ENCODE measurements around the gene DIDO1. TPM values are rescaled to one million over a fixed set of nuclear protein-coding genes. Genes with fewer than 3 reads are reported as not detected.

Gene DIDO1
- total RNA-seq (10 to 100 TPM; 38.1 to 45.7 TPM), polyA plus RNA-seq (ENCODE audit: insufficient read length in 6 of 6) (10 to 100 TPM; 57.5 to 65.9 (median 59.6) TPM)
- long read RNA-seq, donor 1, full-length matches to known transcripts: 5 of 5 reads
- long read RNA-seq, donor 1, partial matches to known transcripts: 0 of 5 reads
- long read RNA-seq, donor 1, other reads (novel, unspliced or antisense): 0 of 5 reads
- long read RNA-seq, donor 2, transcript DIDO1-202 (6 exons, 2,707 nt): major isoform, 7 of 131 reads
- long read RNA-seq, donor 2, partial matches to known transcripts: 66 of 131 reads
- long read RNA-seq, donor 2, other reads (novel, unspliced or antisense): 55 of 131 reads
- long read RNA-seq, donor 3, transcript DIDO1-204 (6 exons, 2,704 nt): major isoform, 5 of 12 reads
- long read RNA-seq, donor 3, transcript DIDO1-202 (6 exons, 2,707 nt): major isoform, 5 of 12 reads
- long read RNA-seq, donor 3, partial matches to known transcripts: 0 of 12 reads
- long read RNA-seq, donor 3, other reads (novel, unspliced or antisense): 0 of 12 reads
- long read RNA-seq, donor 4, partial matches to known transcripts: 3 of 8 reads
- long read RNA-seq, donor 4, other reads (novel, unspliced or antisense): 3 of 8 reads
- long read RNA-seq, donor 5, full-length matches to known transcripts: 6 of 45 reads
- long read RNA-seq, donor 5, partial matches to known transcripts: 11 of 45 reads
- long read RNA-seq, donor 5, other reads (novel, unspliced or antisense): 28 of 45 reads
- long read RNA-seq, donor 6, full-length matches to known transcripts: 7 of 7 reads
- long read RNA-seq, donor 6, partial matches to known transcripts: 0 of 7 reads
- long read RNA-seq, donor 6, other reads (novel, unspliced or antisense): 0 of 7 reads
- long read RNA-seq, donor 7, partial matches to known transcripts: 0 of 4 reads
- long read RNA-seq, donor 7, other reads (novel, unspliced or antisense): 0 of 4 reads
- long read RNA-seq, donor 8, partial matches to known transcripts: 0 of 43 reads
- long read RNA-seq, donor 8, other reads (novel, unspliced or antisense): 39 of 43 reads
- long read RNA-seq, donor 9: 0 reads
- long read RNA-seq, donor 10, partial matches to known transcripts: 4 of 10 reads
- long read RNA-seq, donor 10, other reads (novel, unspliced or antisense): 2 of 10 reads
- long read RNA-seq, donor 11, partial matches to known transcripts: 0 of 6 reads
- long read RNA-seq, donor 11, other reads (novel, unspliced or antisense): 0 of 6 reads
- long read RNA-seq, donor 12, full-length matches to known transcripts: 10 of 72 reads
- long read RNA-seq, donor 12, partial matches to known transcripts: 40 of 72 reads
- long read RNA-seq, donor 12, other reads (novel, unspliced or antisense): 22 of 72 reads

DNA sequence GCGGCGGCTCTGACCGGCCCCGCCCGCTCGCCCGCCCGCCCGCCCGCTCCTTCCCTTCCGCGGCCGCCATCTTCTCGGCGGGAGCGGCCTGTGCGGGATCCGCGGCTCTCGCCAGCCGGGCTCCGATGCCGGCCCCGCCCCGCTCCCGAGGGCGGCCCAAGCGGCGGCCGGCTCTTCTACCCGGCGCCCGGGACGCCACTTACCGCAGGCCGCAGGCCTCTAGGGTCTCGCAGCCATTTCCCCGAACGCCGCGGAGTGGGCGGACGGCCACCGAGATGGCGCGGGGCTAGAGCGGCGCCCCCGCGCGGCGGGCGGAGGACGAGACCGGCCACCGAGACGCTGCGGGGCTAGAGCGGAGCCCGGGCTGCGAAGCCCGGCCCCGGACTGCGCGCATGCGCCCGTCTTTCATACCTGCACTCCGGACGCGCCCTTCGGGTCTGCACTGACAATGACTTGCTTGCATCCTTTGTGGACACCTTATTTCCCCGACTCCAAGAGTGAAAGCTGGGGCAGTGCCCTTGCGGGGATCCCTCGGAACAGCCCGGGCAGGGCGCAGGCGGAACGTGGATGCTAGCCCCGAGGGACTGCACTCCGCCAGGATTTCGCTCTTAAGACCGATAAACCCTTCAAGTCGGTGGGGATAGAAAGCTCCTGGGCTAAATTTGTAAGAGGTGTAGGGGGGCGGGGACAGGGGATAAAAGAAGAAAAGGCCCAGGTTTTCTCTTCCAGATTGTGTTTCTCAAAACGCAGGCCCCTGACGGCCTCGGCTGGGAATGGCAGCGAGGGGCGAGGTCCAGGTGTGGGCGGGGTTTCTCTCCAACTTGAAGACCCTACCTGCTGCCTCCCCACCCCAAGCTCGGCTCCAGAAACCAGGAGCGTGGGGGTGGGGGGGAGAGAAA, at the start of gene DIDO1:
Gene DIDO1 (minus strand): TSS at position 277 of the 899 bp plus-strand sequence.
- intact Hi-C loops (cut with DNase I): no loop called here
- peaks cover 41 to 74% of the 10 kb centered on the region in 2 donors for H3K4me1 ChIP-seq
- DNase-seq (peak; percentile 83 to 99 (median 92)), ATAC-seq (peak; percentile 88)
- no peaks in the 10 kb centered on the region for H3K27me3 ChIP-seq
- TF ChIP-seq, protein P1, sequence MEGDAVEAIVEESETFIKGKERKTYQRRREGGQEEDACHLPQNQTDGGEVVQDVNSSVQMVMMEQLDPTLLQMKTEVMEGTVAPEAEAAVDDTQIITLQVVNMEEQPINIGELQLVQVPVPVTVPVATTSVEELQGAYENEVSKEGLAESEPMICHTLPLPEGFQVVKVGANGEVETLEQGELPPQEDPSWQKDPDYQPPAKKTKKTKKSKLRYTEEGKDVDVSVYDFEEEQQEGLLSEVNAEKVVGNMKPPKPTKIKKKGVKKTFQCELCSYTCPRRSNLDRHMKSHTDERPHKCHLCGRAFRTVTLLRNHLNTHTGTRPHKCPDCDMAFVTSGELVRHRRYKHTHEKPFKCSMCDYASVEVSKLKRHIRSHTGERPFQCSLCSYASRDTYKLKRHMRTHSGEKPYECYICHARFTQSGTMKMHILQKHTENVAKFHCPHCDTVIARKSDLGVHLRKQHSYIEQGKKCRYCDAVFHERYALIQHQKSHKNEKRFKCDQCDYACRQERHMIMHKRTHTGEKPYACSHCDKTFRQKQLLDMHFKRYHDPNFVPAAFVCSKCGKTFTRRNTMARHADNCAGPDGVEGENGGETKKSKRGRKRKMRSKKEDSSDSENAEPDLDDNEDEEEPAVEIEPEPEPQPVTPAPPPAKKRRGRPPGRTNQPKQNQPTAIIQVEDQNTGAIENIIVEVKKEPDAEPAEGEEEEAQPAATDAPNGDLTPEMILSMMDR (IDR thresholded peaks at IDR 0.05): peak; percentile 72 to 78
- peak within 1 kb of the TSS; percentile 67 to 78 for H3K4me3 ChIP-seq
- H3K36me3 ChIP-seq: no peaks in the 10 kb centered on the region
- H3K9me3 ChIP-seq: no peaks in the 10 kb centered on the region
- peak within 1 kb of the TSS; percentile 94 to 96 for H3K27ac ChIP-seq

DNA sequence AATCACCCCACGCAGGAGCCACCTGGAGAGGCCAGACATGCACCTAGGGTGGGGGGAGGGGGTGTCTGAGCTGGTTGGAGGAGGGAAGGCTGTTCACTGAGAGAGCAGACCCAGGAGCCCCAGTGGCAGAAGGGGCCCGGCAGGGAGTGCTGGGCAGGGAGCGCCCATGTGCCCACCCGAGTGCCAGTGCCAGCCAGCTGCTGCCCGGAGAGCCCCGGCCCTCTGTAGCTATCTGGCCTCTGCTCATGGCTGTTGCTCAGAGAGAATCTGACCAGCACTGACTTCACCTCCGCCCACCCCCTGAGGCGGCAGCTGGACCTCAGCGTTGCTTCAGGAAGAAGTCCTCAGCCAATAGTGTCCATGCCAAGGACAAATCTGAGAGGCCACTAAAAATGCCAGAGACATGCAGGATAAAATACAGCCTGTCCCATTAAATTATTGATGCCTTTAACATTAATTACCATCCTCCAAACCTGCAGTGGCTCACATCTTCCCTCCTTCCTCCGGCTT, 49.0 kb upstream of the DIDO1 start:
- no peaks in the 10 kb centered on the region for H3K9me3 ChIP-seq
- H3K27me3 ChIP-seq: peaks cover 56 to 91% of the 10 kb centered on the region in 2 donors
- no peak overlapping the region for H3K4me3 ChIP-seq
- H3K4me1 ChIP-seq: peaks cover 4 to 8% of the 10 kb centered on the region in 2 donors
- DNase-seq (no peak), ATAC-seq (no peak)
- intact Hi-C loops (cut with DNase I): no loop called here
- no peak overlapping the region for H3K27ac ChIP-seq
- TF ChIP-seq, protein P1 (IDR thresholded peaks at IDR 0.05): no peak
- H3K36me3 ChIP-seq: no peaks in the 10 kb centered on the region

DNA sequence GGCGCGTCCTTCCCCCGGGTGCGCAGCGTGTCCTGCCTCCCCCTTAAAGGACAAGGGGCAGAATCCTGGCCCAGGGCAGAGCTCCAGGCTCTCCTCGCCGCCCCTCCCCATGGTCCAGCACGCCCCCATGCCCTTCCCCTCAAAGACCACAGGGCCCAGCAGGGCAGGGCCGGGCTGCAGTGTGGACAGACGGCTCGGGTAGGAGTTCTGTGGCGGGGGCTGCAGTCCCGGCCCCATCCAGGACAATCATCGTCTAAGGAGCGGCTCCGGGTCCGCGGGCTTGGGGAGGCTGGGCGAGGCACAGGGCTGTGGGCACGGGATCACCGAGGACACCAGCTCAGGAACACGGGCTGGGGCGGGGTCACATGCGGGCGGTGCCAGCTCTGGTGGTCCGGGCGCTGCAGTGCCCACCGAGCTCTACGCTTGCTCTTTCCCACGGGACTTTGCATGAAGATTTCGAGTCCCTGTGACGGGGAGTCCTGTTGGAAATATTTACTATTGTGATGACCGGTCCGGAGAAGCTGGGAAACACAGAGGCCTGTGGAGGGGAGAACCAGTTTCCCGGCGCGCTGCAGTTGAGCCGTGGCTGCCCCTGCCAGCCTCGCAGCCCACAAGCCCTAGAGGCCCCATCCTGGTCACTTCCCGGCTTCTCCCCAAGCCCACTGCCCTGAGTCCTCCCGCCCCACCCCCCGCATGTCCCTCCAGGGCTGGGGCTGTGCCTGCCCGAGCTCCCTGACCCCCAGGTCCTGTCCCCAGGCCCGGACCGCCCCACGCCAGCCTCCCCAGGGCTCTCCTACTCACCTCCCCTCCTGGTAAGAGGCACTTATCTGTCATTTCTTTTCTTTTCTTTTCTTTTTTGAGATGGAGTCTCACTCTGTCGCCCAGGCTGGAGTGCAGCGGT, 46.8 kb upstream of the DIDO1 start:
- peaks cover 4 to 8% of the 10 kb centered on the region in 2 donors for H3K4me1 ChIP-seq
- no peak for DNase-seq
- H3K27me3 ChIP-seq: peaks cover 37 to 90% of the 10 kb centered on the region in 2 donors
- H3K9me3 ChIP-seq: no peaks in the 10 kb centered on the region
- ATAC-seq: peak; percentile 6
- H3K36me3 ChIP-seq: no peaks in the 10 kb centered on the region
- no peak overlapping the region for H3K27ac ChIP-seq
- TF ChIP-seq, protein P1 (IDR thresholded peaks at IDR 0.05): no peak
- intact Hi-C loops (cut with DNase I): no loop called here
- no peak overlapping the region for H3K4me3 ChIP-seq
